Panc1 (cell line): ENCODE data around the gene VWF. TPM values are rescaled to one million over a fixed set of nuclear protein-coding genes. Genes with fewer than 3 reads are reported as not detected.
A peak's percentile ranks its signal among the peaks of the same experiment; 100 is the strongest.

Experiments used
- ATAC-seq: fragments of 200-7000 bp; cut with Tn5 transposase; 2 replicates; pipeline ENCODE4 v1.9.1; 2020; ENCODE audit warnings: mild to moderate bottlenecking, moderate library complexity
- BruUV-seq: library from RNA; stranded (reverse); fragments of 400-500 nt; replicated peaks from 2 replicates; lab custom pipeline; 2021; lab: Mats Ljungman, UMichigan
- CTCF ChIA-PET: fragments of 300-600 bp; sonication (Branson Sonifier 250); formaldehyde crosslinking; loops from one replicate; lab custom pipeline; 2022; ENCODE audit warnings: antibody characterized with exemption; lab: Charles Lee
- POLR2A ChIA-PET: fragments of 300-600 bp; sonication (Branson Sonifier 250); formaldehyde crosslinking; loops from one replicate; lab custom pipeline; 2022; ENCODE audit warnings: antibody characterized with exemption; lab: Charles Lee
- DNase-seq: peaks from one replicate; pipeline ENCODE4 v3.0.0-alpha.2; 2010; ENCODE audit warnings: low read depth, low spot score
- H3K27ac ChIP-seq: 2 replicates; pipeline ENCODE4 v1.5.1; 2011; ENCODE audit warnings: mild to moderate bottlenecking, low read length, inconsistent platforms
- H3K27me3 ChIP-seq: fragments of 200-500 bp; sonication (Bioruptor generic); 2 replicates; pipeline ENCODE4 v1.6.0; 2014; ENCODE audit warnings: low read length, inconsistent platforms; ENCODE audit not compliant: control insufficient read depth, insufficient read depth
- H3K36me3 ChIP-seq: fragments of 200-500 bp; sonication (Bioruptor generic); 2 replicates; pipeline ENCODE4 v1.5.1; 2014; ENCODE audit warnings: inconsistent platforms, mild to moderate bottlenecking, low read length, moderate library complexity; ENCODE audit not compliant: control insufficient read depth, insufficient read depth
- H3K4me1 ChIP-seq: 2 replicates; pipeline ENCODE4 v1.5.1; 2011; ENCODE audit warnings: inconsistent platforms, mild to moderate bottlenecking, low read length, moderate library complexity; ENCODE audit not compliant: control insufficient read depth, insufficient read depth
- H3K4me3 ChIP-seq, 2 experiments: 2 replicates each; pipeline ENCODE4 v1.5.1; 2011 to 2012; ENCODE audit warnings: low read depth in 2 of 2, low read length in 2 of 2, mild to moderate bottlenecking in 2 of 2, inconsistent platforms in 1 of 2, moderate library complexity in 1 of 2
- H3K9me3 ChIP-seq: fragments of 200-500 bp; sonication (Bioruptor generic); 2 replicates; pipeline ENCODE4 v1.5.1; 2014; ENCODE audit warnings: low read depth, mild to moderate bottlenecking, inconsistent platforms, low read length, moderate library complexity; ENCODE audit not compliant: control insufficient read depth, insufficient read depth
- CTCF ChIP-seq: fragments of 450-650 bp; IDR thresholded peaks from 2 replicates; pipeline ENCODE4 v1.5.1; 2017; ENCODE audit warnings: mild to moderate bottlenecking
- SIN3A ChIP-seq: IDR thresholded peaks from 2 replicates; pipeline ENCODE4 v1.6.1; 2012; ENCODE audit warnings: low read depth, mild to moderate bottlenecking, low read length, moderate library complexity, borderline replicate concordance; ENCODE audit not compliant: insufficient read depth
- TCF7L2 ChIP-seq: IDR thresholded peaks from 2 replicates; pipeline ENCODE4 v1.6.1; 2011; ENCODE audit warnings: mild to moderate bottlenecking, low read depth, low read length, inconsistent platforms
- in situ Hi-C: cut with HindIII; loops from 2 replicates; pipeline ENCODE4 v1.10.0; 2016; ENCODE audit warnings: low sequenced_read_pairs, low pct_unique_long_range_greater_than_20kb
- intact Hi-C: fragments of 100-400 bp; cut with micrococcal nuclease; formaldehyde crosslinking; loops from one replicate; pipeline ENCODE4 v1.10.0; 2022; ENCODE audit not compliant: unreplicated experiment
- total RNA-seq: library from RNA; stranded (reverse); gene quantifications from one replicate; pipeline ENCODE4 v1.2.1, GENCODE V29; 2021; ENCODE audit not compliant: unreplicated experiment

Gene VWF
- total RNA-seq, 1 experiment from 2014 or later = 0.31 TPM

- CTCF ChIA-PET = no interaction called here
- POLR2A ChIA-PET = no interaction called here
- in situ Hi-C loops = no loop called here
Observed at GRCh38 chr12:5915511-5915910, 209.0 kb downstream of the VWF start.

GRCh38 chr12:5914387-5915149 lies 209.9 kb downstream of the VWF start:
- no peak for TF ChIP-seq TCF7L2
- no peak for TF ChIP-seq SIN3A
- TF ChIP-seq CTCF = no peak
- no peaks in the 10 kb centered on the region for H3K4me1 ChIP-seq
- intact Hi-C loops (no loop called here), in situ Hi-C loops (no loop called here)
- DNase-seq (no peak), ATAC-seq (no peak)
- ChIA-PET CTCF (no interaction called here), POLR2A (no interaction called here)
- H3K4me3 ChIP-seq = no peak overlapping the region
- no peaks in the 10 kb centered on the region for H3K36me3 ChIP-seq
- no TSS peak for BruUV-seq
- H3K9me3 ChIP-seq = no peaks in the 10 kb centered on the region
- no peaks in the 10 kb centered on the region for H3K27me3 ChIP-seq
- H3K27ac ChIP-seq = no peak overlapping the region

More at GRCh38 chr12:5915511-5915910, 209.0 kb downstream of the VWF start:
- Histone ChIP-seq H3K27ac (no peak overlapping the region), H3K4me3 (no peak overlapping the region), H3K36me3 (no peaks in the 10 kb centered on the region), H3K9me3 (no peaks in the 10 kb centered on the region), H3K4me1 (no peaks in the 10 kb centered on the region), H3K27me3 (no peaks in the 10 kb centered on the region)
- no peak for TF ChIP-seq TCF7L2
- no peak for DNase-seq
- BruUV-seq = no TSS peak
- ATAC-seq = no peak
- intact Hi-C loops = no loop called here

GRCh38 chr12:5913387-5913786 lies 211.1 kb downstream of the VWF start:
- ChIA-PET POLR2A (no interaction called here), CTCF (no interaction called here)
- Histone ChIP-seq H3K36me3 (no peaks in the 10 kb centered on the region), H3K4me1 (no peaks in the 10 kb centered on the region), H3K9me3 (no peaks in the 10 kb centered on the region), H3K4me3 (no peak overlapping the region), H3K27me3 (no peaks in the 10 kb centered on the region), H3K27ac (no peak overlapping the region)
- no TSS peak for BruUV-seq
- intact Hi-C loops (no loop called here), in situ Hi-C loops (no loop called here)
- DNase-seq (no peak), ATAC-seq (no peak)
- TF ChIP-seq SIN3A = no peak

GRCh38 chr12:5912437-5913334 lies 211.8 kb downstream of the VWF start:
- Histone ChIP-seq H3K4me3 (no peak overlapping the region), H3K36me3 (no peaks in the 10 kb centered on the region), H3K27me3 (no peaks in the 10 kb centered on the region), H3K4me1 (no peaks in the 10 kb centered on the region), H3K27ac (no peak overlapping the region), H3K9me3 (no peaks in the 10 kb centered on the region)
- CTCF ChIA-PET = no interaction called here
- peak; percentile 58 for TF ChIP-seq CTCF
- TF ChIP-seq TCF7L2 = no peak
- POLR2A ChIA-PET = no interaction called here
- ATAC-seq (no peak; the same call in 1 of the 2 replicates), DNase-seq (no peak)
- in situ Hi-C loops (no loop called here), intact Hi-C loops (no loop called here)
- no TSS peak for BruUV-seq
